T-cell (primary cell): ENCODE results near the gene HSD17B1. TPM values are rescaled to one million over a fixed set of nuclear protein-coding genes. Genes with fewer than 3 reads are reported as not detected.

Source experiments
- ATAC-seq, 4 experiments: fragments of 200-7000 bp in 3 of 4; fragments of 150-1000 bp in 1 of 4; cut with Tn5 transposase; replicated peaks in 1 of 4; 1 replicate in 3 of 4; 2 replicates in 1 of 4; pipeline ENCODE4 v1.10.0; 2021; ENCODE audit warnings: moderate library complexity in 3 of 4, mild to moderate bottlenecking in 2 of 4, moderate number of reproducible peaks in 1 of 4
- CTCF ChIA-PET, 2 donors: fragments of 300-600 bp; sonication (Branson Sonifier 250); formaldehyde crosslinking; loops; one replicate each; lab custom pipeline; 2022; ENCODE audit warnings: antibody characterized with exemption in 2 of 2; lab: Charles Lee
- POLR2A ChIA-PET, 2 donors: fragments of 300-600 bp; sonication (Branson Sonifier 250); formaldehyde crosslinking; loops; one replicate each; lab custom pipeline; 2022; ENCODE audit warnings: antibody characterized with exemption in 2 of 2; lab: Charles Lee
- DNase-seq, 35 experiments: peaks; one replicate each; pipeline versions ENCODE4 v3.0.0 to v3.0.0-alpha.2; 2013 to 2023
- H3K27ac ChIP-seq: one replicate; pipeline ENCODE4 v1.5.1; 2013; ENCODE audit warnings: low read length
- H3K27me3 ChIP-seq, 2 experiments: replicated peaks in 1 of 2; 1 replicate in 1 of 2; 2 replicates in 1 of 2; pipeline versions ENCODE4 v1.6.1 to v1.7.0; 2013; ENCODE audit warnings: low read length in 1 of 2, mixed read lengths in 1 of 2; ENCODE audit not compliant: control insufficient read depth in 2 of 2, insufficient read depth in 2 of 2; ENCODE audit errors: extremely low read depth in 1 of 2
- H3K36me3 ChIP-seq, 2 donors: 1 replicate in 1 of 2; 2 replicates in 1 of 2; pipeline versions ENCODE4 v1.6.1 to v1.7.0; 2013; ENCODE audit warnings: low read length in 1 of 2; ENCODE audit not compliant: control insufficient read depth in 2 of 2, insufficient read depth in 1 of 2; ENCODE audit errors: extremely low read depth in 1 of 2
- H3K4me1 ChIP-seq, 2 experiments: 1 replicate in 1 of 2; 2 replicates in 1 of 2; pipeline versions ENCODE4 v1.6.1 to v1.7.0; 2013; ENCODE audit warnings: low read length in 2 of 2, mixed read lengths in 1 of 2; ENCODE audit not compliant: insufficient read depth in 2 of 2, control insufficient read depth in 1 of 2; ENCODE audit errors: extremely low read depth in 1 of 2
- H3K4me3 ChIP-seq, 2 donors: 1 replicate in 1 of 2; 2 replicates in 1 of 2; pipeline versions ENCODE4 v1.5.1 to v1.7.0; 2013; ENCODE audit warnings: mild to moderate bottlenecking in 2 of 2, low read length in 1 of 2, moderate library complexity in 1 of 2; ENCODE audit not compliant: control insufficient read depth in 1 of 2; ENCODE audit errors: extremely low read depth in 1 of 2
- H3K9me3 ChIP-seq: 2 replicates; pipeline ENCODE4 v1.7.0; 2013
- H3K27ac Mint-ChIP-seq, 2 donors: one replicate each; pipeline ENCODE4 v1.8.0; 2020 to 2021; ENCODE audit warnings: mild to moderate bottlenecking in 2 of 2, mixed read lengths in 2 of 2
- H3K27me3 Mint-ChIP-seq, 2 donors: one replicate each; pipeline ENCODE4 v1.8.0; 2021 to 2022; ENCODE audit warnings: mixed read lengths in 2 of 2
- H3K36me3 Mint-ChIP-seq: one replicate; pipeline ENCODE4 v1.8.0; 2021; ENCODE audit warnings: mixed read lengths
- H3K4me1 Mint-ChIP-seq, 3 donors: one replicate each; pipeline ENCODE4 v1.8.0; 2020 to 2022; ENCODE audit warnings: mixed read lengths in 3 of 3, mild to moderate bottlenecking in 1 of 3
- H3K4me3 Mint-ChIP-seq, 3 donors: one replicate each; pipeline ENCODE4 v1.8.0; 2020 to 2022; ENCODE audit warnings: mild to moderate bottlenecking in 3 of 3, mixed read lengths in 3 of 3, moderate library complexity in 3 of 3
- H3K9me3 Mint-ChIP-seq, 3 donors: one replicate each; pipeline ENCODE4 v1.8.0; 2020 to 2022; ENCODE audit warnings: mixed read lengths in 3 of 3
- WGBS: methylation state at CpG from one replicate; pipeline ENCODE4 v1.1.5; 2013; ENCODE audit warnings: missing lambda C conversion rate; ENCODE audit not compliant: insufficient coverage; 5-methylcytosine and 5-hydroxymethylcytosine counted together
- total RNA-seq, 35 experiments: library from RNA in 6 of 35; stranded (reverse) in 6 of 35; fragments of 120-200 nt in 1 of 35; gene quantifications; one replicate each; pipeline versions ENCODE4 v1.2.1 to v1.2.4 and lab custom pipeline; 2013 to 2026

HSD17B1 gene
- total RNA-seq, 5 donors from 2014 or later (not counting 1 experiment from before 2014, with no cell fraction given), result 1.2 to 2.2 (median 1.4) TPM

GRCh38 chr17:42547698-42548069, 5.0 kb upstream of the HSD17B1 start:
- Mint-ChIP-seq H3K9me3 (no peaks in the 10 kb centered on the region), H3K4me3 (peak overlapping the region in 2 of 3 donors; percentile 2 to 54), H3K36me3 (no peaks in the 10 kb centered on the region), H3K4me1 (peaks cover 16 to 20% (median 18%) of the 10 kb centered on the region in 3 donors), H3K27ac (no peak overlapping the region), H3K27me3 (no peaks in the 10 kb centered on the region)
- H3K27ac ChIP-seq, result no peak overlapping the region
- no peaks in the 10 kb centered on the region for H3K9me3 ChIP-seq
- CTCF ChIA-PET, result interaction anchor here in 1 of 2 donors (1.2 kb wide), 1 partner anchor 30 kb away, joined by 6 read pairs; the partner anchor contains the start of gene PSMC3IP
- 92% methylated on average over 13 of the region's 14 CpGs for WGBS
- ATAC-seq, result no peak
- peaks cover 0 to 18% of the 10 kb centered on the region in 2 experiments for H3K4me1 ChIP-seq
- POLR2A ChIA-PET, result no interaction called here
- peaks cover 0 to 9% of the 10 kb centered on the region in 2 donors for H3K36me3 ChIP-seq
- H3K4me3 ChIP-seq, result no peak overlapping the region
- DNase-seq, result no peak
- no peaks in the 10 kb centered on the region for H3K27me3 ChIP-seq

GRCh38 chr17:42548070-42548837, 4.5 kb upstream of the HSD17B1 start:
- Histone ChIP-seq H3K27ac (no peak overlapping the region), H3K36me3 (peaks cover 0 to 9% of the 10 kb centered on the region in 2 donors), H3K4me3 (peak overlapping the region in 1 of 2 donors; percentile 32), H3K27me3 (no peaks in the 10 kb centered on the region), H3K9me3 (no peaks in the 10 kb centered on the region), H3K4me1 (peaks cover 0 to 23% of the 10 kb centered on the region in 2 experiments)
- Mint-ChIP-seq H3K4me3 (peak overlapping the region; percentile 39 to 54 (median 50)), H3K9me3 (no peaks in the 10 kb centered on the region), H3K27me3 (no peaks in the 10 kb centered on the region), H3K4me1 (peaks cover 16 to 19% (median 19%) of the 10 kb centered on the region in 3 donors), H3K36me3 (no peaks in the 10 kb centered on the region), H3K27ac (no peak overlapping the region)
- peak; percentile 90 to 94 (median 92) for ATAC-seq
- peak; percentile 47 to 86 (median 73) for DNase-seq
- POLR2A ChIA-PET, result interaction anchor here (0.5 to 0.6 kb wide), 2 partner anchors 39 to 376 kb away, joined by 3 read pairs; no protein-coding TSS in a partner anchor
- CTCF ChIA-PET, result interaction anchor here in 1 of 2 donors (1.1 to 1.2 kb wide), 2 partner anchors 22 to 30 kb away, joined by 3 to 6 read pairs; partner anchors contain the start of gene PSMC3IP
- WGBS, result 25% methylated on average over 59 of the region's 74 CpGs

- H3K9me3 ChIP-seq, result no peaks in the 10 kb centered on the region
- peaks cover 0 to 2% of the 10 kb centered on the region in 2 donors for H3K36me3 ChIP-seq
- no peak for DNase-seq
- Mint-ChIP-seq H3K4me1 (peaks cover 16 to 25% (median 20%) of the 10 kb centered on the region in 3 donors), H3K9me3 (no peaks in the 10 kb centered on the region), H3K36me3 (no peaks in the 10 kb centered on the region), H3K27me3 (no peaks in the 10 kb centered on the region), H3K27ac (no peak overlapping the region), H3K4me3 (peak overlapping the region in 2 of 3 donors; percentile 39 to 54)
- H3K27ac ChIP-seq, result no peak overlapping the region
- ChIA-PET CTCF (interaction anchor here (0.5 to 1.1 kb wide), 3 partner anchors 19 to 21 kb away, joined by 3 to 10 read pairs (median 5); no protein-coding TSS in a partner anchor), POLR2A (no interaction called here)
- no peak overlapping the region for H3K4me3 ChIP-seq
- peaks cover 0 to 33% of the 10 kb centered on the region in 2 experiments for H3K4me1 ChIP-seq
- ATAC-seq, result no peak
- no peaks in the 10 kb centered on the region for H3K27me3 ChIP-seq
- WGBS, result 90% methylated on average over 5 of the region's 14 CpGs
Observed at GRCh38 chr17:42548993-42549755, 3.5 kb upstream of the HSD17B1 start.

GRCh38 chr17:42553161-42553818, 567 bp downstream of the HSD17B1 start:
- no peaks in the 10 kb centered on the region for H3K27me3 Mint-ChIP-seq
- Histone ChIP-seq H3K27me3 (no peaks in the 10 kb centered on the region), H3K36me3 (no peaks in the 10 kb centered on the region), H3K9me3 (no peaks in the 10 kb centered on the region), H3K27ac (no peak overlapping the region), H3K4me1 (peaks cover 3 to 44% of the 10 kb centered on the region in 2 experiments), H3K4me3 (no peak overlapping the region)
- DNase-seq, result no peak
- H3K36me3 Mint-ChIP-seq, result no peaks in the 10 kb centered on the region
- peak overlapping the region; percentile 91 to 93 for H3K27ac Mint-ChIP-seq
- CTCF ChIA-PET, result interaction anchor here in 1 of 2 donors (0.6 to 1.0 kb wide), 2 partner anchors 23 to 522 kb away, joined by 3 to 9 read pairs; no protein-coding TSS in a partner anchor
- 96% methylated on average over 37 of the region's 45 CpGs for WGBS
- H3K4me1 Mint-ChIP-seq, result peaks cover 29 to 40% (median 30%) of the 10 kb centered on the region in 3 donors
- no peaks in the 10 kb centered on the region for H3K9me3 Mint-ChIP-seq
- peak overlapping the region; percentile 84 to 91 (median 87) for H3K4me3 Mint-ChIP-seq
- no peak for ATAC-seq
- POLR2A ChIA-PET, result interaction anchor here in 1 of 2 donors (0.6 to 0.7 kb wide), 2 partner anchors 234 to 242 kb away, joined by 3 to 5 read pairs; no protein-coding TSS in a partner anchor

- POLR2A ChIA-PET, result interaction anchor here in 1 of 2 donors (0.7 kb wide), 1 partner anchor 242 kb away, joined by 5 read pairs; no protein-coding TSS in a partner anchor
Observed at GRCh38 chr17:42553866-42554249, 1.1 kb downstream of the HSD17B1 start.

More at GRCh38 chr17:42553866-42554249, 1.1 kb downstream of the HSD17B1 start:
- CTCF ChIA-PET, result interaction anchor here in 1 of 2 donors (0.6 to 1.0 kb wide), 4 partner anchors 15 to 210 kb away, joined by 3 to 9 read pairs (median 3); partner anchors contain the start of gene PSMC3IP
- Mint-ChIP-seq H3K27me3 (no peaks in the 10 kb centered on the region), H3K4me1 (peaks cover 27 to 37% (median 28%) of the 10 kb centered on the region in 3 donors), H3K4me3 (peak overlapping the region; percentile 84 to 91 (median 87)), H3K36me3 (no peaks in the 10 kb centered on the region), H3K9me3 (no peaks in the 10 kb centered on the region), H3K27ac (peak overlapping the region; percentile 91 to 93)
- 60% methylated on average over 16 of the region's 16 CpGs for WGBS
- H3K36me3 ChIP-seq, result no peaks in the 10 kb centered on the region
- DNase-seq (peak in 1 of 35 experiments; percentile 44), ATAC-seq (peak in 2 of 4 experiments; percentile 18 to 21)
- H3K27me3 ChIP-seq, result no peaks in the 10 kb centered on the region
- H3K27ac ChIP-seq, result peak overlapping the region; percentile 92
- H3K4me3 ChIP-seq, result peak overlapping the region; percentile 69 to 83
- no peaks in the 10 kb centered on the region for H3K9me3 ChIP-seq
- H3K4me1 ChIP-seq, result peaks cover 3 to 38% of the 10 kb centered on the region in 2 experiments
